SK-N-SH (cell line): Measurements from ENCODE around the gene NTNG1. TPM values are rescaled to one million over a fixed set of nuclear protein-coding genes. Genes with fewer than 3 reads are reported as not detected.

Experiments used
- CTCF ChIA-PET: fragments of 300-600, 350-600 bp; formaldehyde crosslinking; extraction: SDS; loops from one replicate; lab custom pipeline; 2021; lab: Yijun Ruan, JAX
- POLR2A ChIA-PET: fragments of 350-600 bp; sonication (Branson Sonifier 250); formaldehyde crosslinking; extraction: SDS; loops from one replicate; lab custom pipeline; 2020; ENCODE audit warnings: antibody characterized with exemption, inconsistent platforms; lab: Yijun Ruan, JAX
- DNase-seq: peaks from one replicate; pipeline ENCODE4 v3.0.0; 2012
- H2AFZ ChIP-seq: fragments of 200-600 bp; sonication (generic); 2 replicates; pipeline ENCODE4 v1.8.1; 2016; ENCODE audit warnings: antibody characterized with exemption, mild to moderate bottlenecking, low read depth
- H3F3A ChIP-seq: fragments of 200-600 bp; sonication (generic); replicated peaks from 2 replicates; pipeline ENCODE3; 2016; ENCODE audit warnings: antibody characterized with exemption, mild to moderate bottlenecking; ENCODE audit not compliant: insufficient read depth
- H3K27ac ChIP-seq, 2 experiments: fragments of 200-500 bp in 1 of 2; fragments of 200-600 bp in 1 of 2; sonication (Bioruptor generic) in 1 of 2; sonication (generic), shearing (Covaris generic) in 1 of 2; 2 replicates each; pipeline versions ENCODE4 v1.5.1 to v1.6.1; 2014 to 2016; ENCODE audit warnings: low read depth in 2 of 2, inconsistent platforms in 1 of 2, low read length in 1 of 2, mild to moderate bottlenecking in 1 of 2, mixed read lengths in 1 of 2
- H3K27me3 ChIP-seq: fragments of 200-600 bp; sonication (generic), shearing (Covaris generic); 2 replicates; pipeline ENCODE4 v1.6.1; 2016; ENCODE audit warnings: mixed run types; ENCODE audit not compliant: insufficient read depth
- H3K36me3 ChIP-seq, 2 experiments: fragments of 200-500 bp in 1 of 2; fragments of 200-600 bp in 1 of 2; sonication (Bioruptor generic) in 1 of 2; sonication (generic) in 1 of 2; replicated peaks in 1 of 2; 2 replicates each; pipeline versions ENCODE3 to v1.5.1; 2014 to 2016; ENCODE audit warnings: low read length in 1 of 2, mild to moderate bottlenecking in 1 of 2; ENCODE audit not compliant: insufficient read depth in 2 of 2, control insufficient read depth in 1 of 2
- H3K4me1 ChIP-seq, 2 experiments: fragments of 200-500 bp in 1 of 2; fragments of 200-600 bp in 1 of 2; sonication (Bioruptor generic) in 1 of 2; sonication (generic), shearing (Covaris generic) in 1 of 2; 2 replicates each; pipeline versions ENCODE4 v1.5.1 to v1.6.1; 2014 to 2016; ENCODE audit warnings: low read depth in 1 of 2, low read length in 1 of 2, mixed run types in 1 of 2; ENCODE audit not compliant: insufficient read depth in 2 of 2, control insufficient read depth in 1 of 2
- H3K4me2 ChIP-seq: fragments of 200-600 bp; sonication (generic), shearing (Covaris generic); 2 replicates; pipeline ENCODE4 v1.6.1; 2017; ENCODE audit warnings: mixed run types
- H3K4me3 ChIP-seq, 2 experiments: fragments of 200-500 bp in 1 of 2; fragments of 200-600 bp in 1 of 2; sonication (Bioruptor generic) in 1 of 2; sonication (generic), shearing (Covaris generic) in 1 of 2; 2 replicates each; pipeline versions ENCODE4 v1.5.1 to v1.8.1; 2014 to 2016; ENCODE audit warnings: low read depth in 2 of 2, inconsistent platforms in 1 of 2, low read length in 1 of 2, mild to moderate bottlenecking in 1 of 2, mixed read lengths in 1 of 2, moderate library complexity in 1 of 2
- H3K79me2 ChIP-seq: fragments of 200-600 bp; sonication (generic); 2 replicates; pipeline ENCODE4 v1.8.1; 2017; ENCODE audit warnings: mild to moderate bottlenecking; ENCODE audit not compliant: insufficient read depth
- H3K9ac ChIP-seq: fragments of 200-600 bp; sonication (generic); 2 replicates; pipeline ENCODE4 v1.6.1; 2017; ENCODE audit warnings: mixed run types
- H3K9me2 ChIP-seq: fragments of 200-600 bp; sonication (generic); 2 replicates; pipeline ENCODE4 v1.6.1; 2017; ENCODE audit warnings: mixed run types
- H3K9me3 ChIP-seq: fragments of 200-600 bp; sonication (generic); 2 replicates; pipeline ENCODE4 v1.6.1; 2017; ENCODE audit warnings: mixed run types, mild to moderate bottlenecking, moderate library complexity
- H4K20me1 ChIP-seq: fragments of 200-600 bp; sonication (generic); 2 replicates; pipeline ENCODE4 v1.6.1; 2017; ENCODE audit warnings: mild to moderate bottlenecking, mixed run types; ENCODE audit not compliant: insufficient read depth
- CHD2 ChIP-seq: fragments of 150-350 bp; IDR thresholded peaks from 2 replicates; pipeline ENCODE4 v1.6.1; 2018; ENCODE audit warnings: low read length; ENCODE audit not compliant: partially characterized antibody
- ELF1 ChIP-seq: IDR thresholded peaks from 2 replicates; pipeline ENCODE4 v1.4.0; 2012
- EP300 ChIP-seq, 2 experiments: IDR thresholded peaks; 2 replicates each; pipeline versions ENCODE4 v1.4.0 to v1.6.1; 2012; ENCODE audit warnings: borderline replicate concordance in 1 of 2, low read depth in 1 of 2, low read length in 1 of 2
- EZH2phosphoT487 ChIP-seq: fragments of 200-600 bp; sonication (generic); IDR thresholded peaks from 2 replicates; pipeline ENCODE4 v1.6.1; 2017; ENCODE audit warnings: low read depth, mixed run types, mild to moderate bottlenecking, antibody characterized with exemption, moderate library complexity, borderline replicate concordance
- FOSL2 ChIP-seq: IDR thresholded peaks from 2 replicates; pipeline ENCODE4 v1.4.0; 2012; ENCODE audit warnings: low read depth, mild to moderate bottlenecking, moderate library complexity, borderline replicate concordance
- FOXJ3 ChIP-seq: sonication (generic); formaldehyde crosslinking; IDR thresholded peaks from 2 replicates; pipeline ENCODE4 v1.5.1; 2020; ENCODE audit warnings: mild to moderate bottlenecking, missing genetic modification reagents
- FOXM1 ChIP-seq: IDR thresholded peaks from 2 replicates; pipeline ENCODE4 v1.4.0; 2012; ENCODE audit warnings: low read depth, mild to moderate bottlenecking
- GABPA ChIP-seq: IDR thresholded peaks from 2 replicates; pipeline ENCODE4 v1.4.0; 2012; ENCODE audit warnings: low read depth, mild to moderate bottlenecking
- JUND ChIP-seq: IDR thresholded peaks from 2 replicates; pipeline ENCODE4 v1.4.0; 2012
- MEF2A ChIP-seq: IDR thresholded peaks from 2 replicates; pipeline ENCODE4 v1.4.0; 2012; ENCODE audit warnings: low read depth, borderline replicate concordance
- MXI1 ChIP-seq: IDR thresholded peaks from 2 replicates; pipeline ENCODE4 v1.6.1; 2012; ENCODE audit warnings: mild to moderate bottlenecking, low read depth, low read length, improper control_type of control experiment
- NFIC ChIP-seq: IDR thresholded peaks from 2 replicates; pipeline ENCODE4 v1.4.0; 2012; ENCODE audit warnings: borderline replicate concordance
- NRF1 ChIP-seq: IDR thresholded peaks from 2 replicates; pipeline ENCODE4 v1.6.1; 2012; ENCODE audit warnings: low read depth, mild to moderate bottlenecking, low read length
- PBX3 ChIP-seq: IDR thresholded peaks from 2 replicates; pipeline ENCODE4; 2012
- RFX5 ChIP-seq: IDR thresholded peaks from 2 replicates; pipeline ENCODE4 v1.6.1; 2012; ENCODE audit warnings: mild to moderate bottlenecking, improper control_type of control experiment, low read length
- RXRA ChIP-seq: IDR thresholded peaks from 2 replicates; pipeline ENCODE4 v1.4.0; 2012; ENCODE audit warnings: low read depth, mild to moderate bottlenecking, borderline replicate concordance
- SIN3A ChIP-seq: IDR thresholded peaks from 2 replicates; pipeline ENCODE4 v1.6.1; 2012; ENCODE audit warnings: low read depth, mild to moderate bottlenecking, low read length, moderate library complexity, borderline replicate concordance
- SMC3 ChIP-seq: IDR thresholded peaks from 2 replicates; pipeline ENCODE4 v1.6.1; 2012; ENCODE audit warnings: low read depth, low read length, improper control_type of control experiment
- TAF1 ChIP-seq: IDR thresholded peaks from 2 replicates; pipeline ENCODE4 v1.6.1; 2012; ENCODE audit warnings: low read depth, mild to moderate bottlenecking, low read length, moderate library complexity, borderline replicate concordance
- TCF12 ChIP-seq: IDR thresholded peaks from 2 replicates; pipeline ENCODE4 v1.4.0; 2012
- USF2 ChIP-seq: fragments of 150-350 bp; IDR thresholded peaks from 2 replicates; pipeline ENCODE4 v1.6.1; 2017; ENCODE audit warnings: antibody characterized with exemption, low read length, low read depth, borderline replicate concordance
- WGBS: methylation state at CpG from one replicate; pipeline ENCODE4 v1.1.6; 2017; ENCODE audit warnings: low lambda C conversion rate; 5-methylcytosine and 5-hydroxymethylcytosine counted together
- polyA plus RNA-seq, 3 experiments: library from polyadenylated mRNA; depleted of rRNA; stranded (reverse); fragments of >200 nt; gene quantifications; 2 replicates each; pipeline ENCODE4 v1.2.3, GENCODE V29; 2012
- TF ChIP-seq, protein P1 (sequence below): fragments of 150-350 bp; IDR thresholded peaks from 2 replicates; pipeline ENCODE4 v1.6.1; 2016; ENCODE audit warnings: mild to moderate bottlenecking, low read depth, low read length
- TF ChIP-seq, protein P2 (sequence below): IDR thresholded peaks from 2 replicates; pipeline ENCODE4 v1.4.0; 2012; ENCODE audit warnings: low read depth
- TF ChIP-seq, protein P3 (sequence below): IDR thresholded peaks from 2 replicates; pipeline ENCODE4 v1.4.0; 2012; ENCODE audit warnings: low read depth, borderline replicate concordance

Gene NTNG1
- polyA plus RNA-seq, 1 of the 3 experiments (the other 2 are of a cell fraction): 0.03 TPM

GRCh38 chr1:107188160-107188559 lies 47.3 kb downstream of the NTNG1 start:
- Histone ChIP-seq H3K36me3 (no peaks in the 10 kb centered on the region), H4K20me1 (no peaks in the 10 kb centered on the region), H3K27ac (no peak overlapping the region), H3K4me2 (no peak overlapping the region), H3K9me2 (no peaks in the 10 kb centered on the region), H3F3A (no peaks in the 10 kb centered on the region), H3K9ac (no peak overlapping the region), H3K4me3 (no peak overlapping the region), H3K4me1 (peaks cover 0 to 20% of the 10 kb centered on the region in 2 experiments; a peak in 2 of 4 replicates), H3K79me2 (no peaks in the 10 kb centered on the region), H3K27me3 (no peaks in the 10 kb centered on the region), H3K9me3 (no peaks in the 10 kb centered on the region), H2AFZ (no peak overlapping the region)
- ChIA-PET CTCF (no interaction called here), POLR2A (no interaction called here)
- 56% methylated on average over 3 of the region's 3 CpGs for WGBS
- no peak for DNase-seq
- TF ChIP-seq, protein P1, sequence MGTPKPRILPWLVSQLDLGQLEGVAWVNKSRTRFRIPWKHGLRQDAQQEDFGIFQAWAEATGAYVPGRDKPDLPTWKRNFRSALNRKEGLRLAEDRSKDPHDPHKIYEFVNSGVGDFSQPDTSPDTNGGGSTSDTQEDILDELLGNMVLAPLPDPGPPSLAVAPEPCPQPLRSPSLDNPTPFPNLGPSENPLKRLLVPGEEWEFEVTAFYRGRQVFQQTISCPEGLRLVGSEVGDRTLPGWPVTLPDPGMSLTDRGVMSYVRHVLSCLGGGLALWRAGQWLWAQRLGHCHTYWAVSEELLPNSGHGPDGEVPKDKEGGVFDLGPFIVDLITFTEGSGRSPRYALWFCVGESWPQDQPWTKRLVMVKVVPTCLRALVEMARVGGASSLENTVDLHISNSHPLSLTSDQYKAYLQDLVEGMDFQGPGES: no peak
- TF ChIP-seq, protein P2, sequence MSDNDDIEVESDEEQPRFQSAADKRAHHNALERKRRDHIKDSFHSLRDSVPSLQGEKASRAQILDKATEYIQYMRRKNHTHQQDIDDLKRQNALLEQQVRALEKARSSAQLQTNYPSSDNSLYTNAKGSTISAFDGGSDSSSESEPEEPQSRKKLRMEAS: no peak
- TF ChIP-seq FOXJ3: no peak
- no peak for TF ChIP-seq FOXM1
- TF ChIP-seq CHD2: no peak
- no peak for TF ChIP-seq USF2
- no peak for TF ChIP-seq NFIC
- no peak for TF ChIP-seq FOSL2
- no peak for TF ChIP-seq ELF1
- TF ChIP-seq GABPA: no peak
- TF ChIP-seq NRF1: no peak
- no peak for TF ChIP-seq SMC3
- TF ChIP-seq TCF12: no peak
- TF ChIP-seq EP300 (IDR thresholded peaks at IDR 0.05; ENCODE audit: borderline replicate concordance in 1 of 2, low read depth in 1 of 2, low read length in 1 of 2): no peak
- no peak for TF ChIP-seq SIN3A
- TF ChIP-seq MEF2A: no peak
- TF ChIP-seq EZH2phosphoT487: no peak
- no peak for TF ChIP-seq MXI1

- no peaks in the 10 kb centered on the region for H3F3A ChIP-seq
- H3K9ac ChIP-seq: no peak overlapping the region
- POLR2A ChIA-PET: no interaction called here
- CTCF ChIA-PET: no interaction called here
- H3K27me3 ChIP-seq: no peaks in the 10 kb centered on the region
- H3K79me2 ChIP-seq: no peaks in the 10 kb centered on the region
- no peak overlapping the region for H3K27ac ChIP-seq
- DNase-seq: no peak
- no peaks in the 10 kb centered on the region for H4K20me1 ChIP-seq
- no peaks in the 10 kb centered on the region for H3K9me2 ChIP-seq
- H3K36me3 ChIP-seq: no peaks in the 10 kb centered on the region
- TF ChIP-seq, protein P2: no peak
- TF ChIP-seq RXRA (no peak), PBX3 (no peak), FOXM1 (no peak), TCF12 (no peak), RFX5 (no peak), NFIC (no peak), TAF1 (no peak), GABPA (no peak), FOSL2 (no peak), JUND (no peak), MEF2A (no peak), USF2 (no peak)
- TF ChIP-seq, protein P3, sequence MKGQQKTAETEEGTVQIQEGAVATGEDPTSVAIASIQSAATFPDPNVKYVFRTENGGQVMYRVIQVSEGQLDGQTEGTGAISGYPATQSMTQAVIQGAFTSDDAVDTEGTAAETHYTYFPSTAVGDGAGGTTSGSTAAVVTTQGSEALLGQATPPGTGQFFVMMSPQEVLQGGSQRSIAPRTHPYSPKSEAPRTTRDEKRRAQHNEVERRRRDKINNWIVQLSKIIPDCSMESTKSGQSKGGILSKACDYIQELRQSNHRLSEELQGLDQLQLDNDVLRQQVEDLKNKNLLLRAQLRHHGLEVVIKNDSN: no peak
- H2AFZ ChIP-seq: no peak overlapping the region
- WGBS: 14% methylated on average over 1 of the region's 1 CpG
- peaks cover 0 to 8% of the 10 kb centered on the region in 2 experiments; a peak in 2 of 4 replicates for H3K4me1 ChIP-seq
- H3K4me2 ChIP-seq: no peak overlapping the region
- H3K4me3 ChIP-seq: no peak overlapping the region
- no peaks in the 10 kb centered on the region for H3K9me3 ChIP-seq
Observed at GRCh38 chr1:107194380-107194779, 53.5 kb downstream of the NTNG1 start.
